Coronary artery (tissue), 2 donors: Measurements from ENCODE around the gene RAD50.
"Not testable (repeated sequence)": the region's sequence is repeated elsewhere in the genome, so short reads cannot be mapped to it uniquely, and the experiment has no call there.

Experiments used
- DNase-seq: peaks from one replicate; pipeline ENCODE4 v3.0.0-alpha.2; 2017; ENCODE audit warnings: low spot score
- H3K27ac ChIP-seq, 2 donors: fragments of 200-600 bp; sonication (generic); one replicate each; pipeline ENCODE4 v1.5.1; 2016 to 2019
- H3K4me3 ChIP-seq: fragments of 200-600 bp; sonication (generic); 2 replicates; pipeline ENCODE4 v1.5.1; 2016; ENCODE audit warnings: mild to moderate bottlenecking, moderate library complexity
- CTCF ChIP-seq: fragments of 200-600 bp; sonication (generic); IDR thresholded peaks from one replicate; pipeline ENCODE4 v1.5.1; 2019; ENCODE audit warnings: antibody characterized with exemption

RAD50 gene

GRCh38 chr5:132561601-132562000 lies 4.8 kb downstream of the RAD50 start:
- Histone ChIP-seq H3K4me3 (no peak overlapping the region), H3K27ac (no peak overlapping the region)
- no peak for DNase-seq
- TF ChIP-seq CTCF, result no peak

GRCh38 chr5:132564555-132564954 lies 7.8 kb downstream of the RAD50 start:
- not testable (repeated sequence) for H3K4me3 ChIP-seq, DNase-seq, H3K27ac ChIP-seq

GRCh38 chr5:132566657-132567056 lies 9.9 kb downstream of the RAD50 start:
- Histone ChIP-seq H3K4me3 (no peak overlapping the region), H3K27ac (no peak overlapping the region)
- TF ChIP-seq CTCF, result no peak
- DNase-seq, result no peak

GRCh38 chr5:132576123-132576522 lies 19.3 kb downstream of the RAD50 start:
- DNase-seq, result no peak
- H3K27ac ChIP-seq, result no peak overlapping the region
- no peak overlapping the region for H3K4me3 ChIP-seq
- TF ChIP-seq CTCF, result no peak

GRCh38 chr5:132584560-132584959 lies 27.8 kb downstream of the RAD50 start:
- H3K4me3 ChIP-seq, DNase-seq, H3K27ac ChIP-seq: not testable (repeated sequence)

- Histone ChIP-seq H3K4me3 (no peak overlapping the region), H3K27ac (no peak overlapping the region)
- no peak for DNase-seq
- no peak for TF ChIP-seq CTCF
These were observed 29.3 kb downstream of the RAD50 start for GRCh38 chr5:132586063-132586462.

- no peak overlapping the region for H3K4me3 ChIP-seq
- no peak for DNase-seq
- H3K27ac ChIP-seq, result no peak overlapping the region
- no peak for TF ChIP-seq CTCF
These were observed 32.7 kb downstream of the RAD50 start for GRCh38 chr5:132589467-132589866.

GRCh38 chr5:132591145-132591544 lies 34.4 kb downstream of the RAD50 start:
- DNase-seq, result no peak
- Histone ChIP-seq H3K27ac (no peak overlapping the region), H3K4me3 (no peak overlapping the region)
- no peak for TF ChIP-seq CTCF
